Immature natural killer cell (primary cell): ENCODE results near the gene AR. TPM values are rescaled to one million over a fixed set of nuclear protein-coding genes. Genes with fewer than 3 reads are reported as not detected.

ENCODE experiments used
- DNase-seq, 3 donors: peaks; one replicate each; pipeline ENCODE4 v3.0.0; 2022; ENCODE audit warnings: mixed read lengths in 1 of 3
- H3K27ac Mint-ChIP-seq, 6 donors: one replicate each; pipeline ENCODE4 v1.8.0; 2020; ENCODE audit warnings: mixed read lengths in 6 of 6, mild to moderate bottlenecking in 5 of 6, inconsistent platforms in 4 of 6, moderate library complexity in 3 of 6
- H3K27me3 Mint-ChIP-seq, 3 donors: one replicate each; pipeline ENCODE4 v1.8.0; 2020 to 2021; ENCODE audit warnings: low read depth in 3 of 3, mild to moderate bottlenecking in 3 of 3, mixed read lengths in 3 of 3, moderate library complexity in 3 of 3, inconsistent platforms in 1 of 3
- H3K36me3 Mint-ChIP-seq, 3 donors: one replicate each; pipeline ENCODE4 v1.8.0; 2020; ENCODE audit warnings: mixed read lengths in 3 of 3, inconsistent platforms in 2 of 3, mild to moderate bottlenecking in 2 of 3
- H3K4me1 Mint-ChIP-seq, 2 donors: one replicate each; pipeline ENCODE4 v1.8.0; 2020; ENCODE audit warnings: inconsistent platforms in 2 of 2, mild to moderate bottlenecking in 2 of 2, mixed read lengths in 2 of 2, moderate library complexity in 1 of 2
- H3K4me3 Mint-ChIP-seq, 5 donors: one replicate each; pipeline ENCODE4 v1.8.0; 2020; ENCODE audit warnings: mild to moderate bottlenecking in 5 of 5, mixed read lengths in 5 of 5, inconsistent platforms in 3 of 5, moderate library complexity in 3 of 5
- H3K9me3 Mint-ChIP-seq, 6 donors: one replicate each; pipeline ENCODE4 v1.8.0; 2020; ENCODE audit warnings: mild to moderate bottlenecking in 6 of 6, mixed read lengths in 6 of 6, inconsistent platforms in 4 of 6, moderate library complexity in 3 of 6
- polyA plus RNA-seq, 3 donors: library from polyadenylated mRNA; unstranded; fragments of 300-500 nt; fragmentation: Illumina TruSeq; gene quantifications; one replicate each; pipeline ENCODE4 v1.2.3, GENCODE V29; 2021

The AR gene
- polyA plus RNA-seq, 3 donors from 2014 or later: 0.20 TPM; not detected in 2

DNA sequence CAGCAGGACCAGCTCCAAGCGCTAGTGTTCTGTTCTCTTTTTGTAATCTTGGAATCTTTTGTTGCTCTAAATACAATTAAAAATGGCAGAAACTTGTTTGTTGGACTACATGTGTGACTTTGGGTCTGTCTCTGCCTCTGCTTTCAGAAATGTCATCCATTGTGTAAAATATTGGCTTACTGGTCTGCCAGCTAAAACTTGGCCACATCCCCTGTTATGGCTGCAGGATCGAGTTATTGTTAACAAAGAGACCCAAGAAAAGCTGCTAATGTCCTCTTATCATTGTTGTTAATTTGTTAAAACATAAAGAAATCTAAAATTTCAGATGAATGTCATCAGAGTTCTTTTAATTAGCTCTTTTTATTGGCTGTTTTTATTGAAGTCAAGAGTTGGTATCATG lies 186.5 kb downstream of the AR start:
- H3K4me1 Mint-ChIP-seq: no peaks in the 10 kb centered on the region
- peaks cover 0 to 6% (median 0%) of the 10 kb centered on the region in 3 donors for H3K27me3 Mint-ChIP-seq
- no peaks in the 10 kb centered on the region for H3K9me3 Mint-ChIP-seq
- no peaks in the 10 kb centered on the region for H3K36me3 Mint-ChIP-seq
- H3K27ac Mint-ChIP-seq: no peak overlapping the region
- DNase-seq: no peak
- no peak overlapping the region for H3K4me3 Mint-ChIP-seq

DNA sequence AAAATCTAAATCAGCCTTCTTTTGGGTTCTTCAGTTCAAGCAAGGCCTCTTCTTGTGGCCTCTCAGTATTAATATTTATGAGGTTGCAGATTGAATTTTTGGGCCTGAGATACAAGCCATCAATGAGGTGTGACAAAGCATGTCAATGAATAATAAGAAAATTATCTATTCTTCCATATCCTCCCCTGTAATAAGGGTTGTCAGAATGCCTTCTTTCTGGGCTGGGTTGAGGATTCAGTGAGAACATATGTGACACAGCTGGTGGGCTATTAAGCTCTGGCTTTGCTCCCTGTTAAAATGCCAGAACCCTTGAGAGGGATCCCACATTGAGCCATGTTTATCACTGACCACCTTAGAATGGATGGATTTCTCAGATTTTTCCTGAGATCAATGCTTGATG lies 187.2 kb downstream of the AR start:
- Mint-ChIP-seq H3K27ac (no peak overlapping the region), H3K4me1 (no peaks in the 10 kb centered on the region), H3K27me3 (peaks cover 0 to 5% (median 0%) of the 10 kb centered on the region in 3 donors), H3K9me3 (no peaks in the 10 kb centered on the region), H3K36me3 (no peaks in the 10 kb centered on the region), H3K4me3 (no peak overlapping the region)
- DNase-seq: no peak

DNA sequence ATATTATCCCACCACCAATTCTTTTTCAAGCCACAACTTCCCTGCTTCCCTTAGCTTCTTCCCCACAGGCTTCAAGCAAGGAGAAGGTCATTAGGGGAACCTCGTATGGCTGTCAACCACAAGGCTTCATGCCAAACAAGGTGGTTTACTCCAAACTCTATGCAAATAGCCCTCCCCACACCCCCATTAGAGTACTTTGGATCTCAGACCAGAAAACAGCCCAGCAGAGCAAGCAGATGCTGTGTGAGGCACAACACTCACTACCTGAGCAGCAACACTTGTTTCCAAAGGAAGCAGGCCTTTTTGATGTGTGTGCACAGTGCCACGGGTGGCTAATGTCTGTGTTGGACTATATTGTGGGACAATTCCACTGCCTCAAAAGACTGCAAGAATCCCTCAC lies 189.0 kb downstream of the AR start:
- H3K36me3 Mint-ChIP-seq: no peaks in the 10 kb centered on the region
- H3K27ac Mint-ChIP-seq: no peak overlapping the region
- DNase-seq: no peak
- no peak overlapping the region for H3K4me3 Mint-ChIP-seq
- H3K4me1 Mint-ChIP-seq: no peaks in the 10 kb centered on the region
- no peaks in the 10 kb centered on the region for H3K9me3 Mint-ChIP-seq
- H3K27me3 Mint-ChIP-seq: peaks cover 0 to 5% (median 1%) of the 10 kb centered on the region in 3 donors

DNA sequence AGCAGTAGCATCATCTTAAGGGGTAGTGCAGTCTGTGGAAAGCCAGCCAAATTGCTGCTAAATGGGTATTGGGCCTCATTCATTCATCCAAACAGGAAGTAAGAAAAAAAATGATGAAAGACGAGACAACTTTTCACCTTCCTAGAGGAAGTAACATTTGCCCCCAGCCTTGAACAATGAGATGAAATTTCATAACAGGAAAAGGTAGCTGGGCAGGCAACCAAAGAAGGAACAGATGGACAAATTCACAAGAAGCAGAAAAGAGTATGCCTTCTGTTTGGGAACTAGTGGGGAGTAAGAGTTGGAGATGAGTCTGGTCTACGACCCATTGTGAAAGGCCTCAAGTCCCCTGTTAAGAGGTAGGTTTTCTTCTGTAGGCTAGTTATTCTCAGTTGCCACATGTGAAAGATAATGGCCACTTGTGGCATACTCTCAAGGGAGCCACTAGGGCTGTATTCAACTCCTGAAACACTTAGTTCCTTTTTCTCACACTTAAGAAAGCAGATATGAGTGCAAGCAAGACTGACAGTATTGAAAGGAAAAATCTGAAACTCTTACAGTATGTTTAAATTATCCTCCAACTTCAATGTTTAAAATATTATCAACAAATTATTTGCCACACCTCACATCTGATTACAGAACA lies 190.4 kb downstream of the AR start:
- Mint-ChIP-seq H3K27ac (no peak overlapping the region), H3K9me3 (no peaks in the 10 kb centered on the region), H3K4me3 (no peak overlapping the region), H3K27me3 (peaks cover 0 to 6% (median 1%) of the 10 kb centered on the region in 3 donors), H3K36me3 (no peaks in the 10 kb centered on the region), H3K4me1 (no peaks in the 10 kb centered on the region)
- DNase-seq: no peak

DNA sequence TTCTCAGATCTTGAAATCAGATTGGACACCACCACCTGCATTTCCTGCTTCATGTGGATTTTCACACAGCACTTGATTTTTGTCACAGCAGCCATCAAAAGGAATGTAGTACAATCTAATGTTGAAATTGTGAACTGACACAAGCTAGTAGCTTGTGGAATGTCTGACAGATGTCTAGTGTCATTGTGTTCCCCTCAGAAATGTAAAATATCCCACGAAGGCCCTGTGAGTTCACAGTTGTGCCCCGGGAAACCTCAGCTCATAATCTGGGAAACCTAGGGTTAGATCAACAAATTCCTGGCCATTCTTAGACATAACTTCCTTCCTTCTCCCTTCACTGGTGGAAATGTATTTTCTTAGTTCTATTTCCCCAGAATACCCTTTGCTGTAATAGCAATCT lies 205.7 kb downstream of the AR start:
- no peaks in the 10 kb centered on the region for H3K4me1 Mint-ChIP-seq
- peaks cover 0 to 2% (median 0%) of the 10 kb centered on the region in 3 donors for H3K27me3 Mint-ChIP-seq
- H3K4me3 Mint-ChIP-seq: no peak overlapping the region
- no peak for DNase-seq
- no peaks in the 10 kb centered on the region for H3K36me3 Mint-ChIP-seq
- no peak overlapping the region for H3K27ac Mint-ChIP-seq
- peaks cover 0 to 5% (median 0%) of the 10 kb centered on the region in 6 donors for H3K9me3 Mint-ChIP-seq

DNA sequence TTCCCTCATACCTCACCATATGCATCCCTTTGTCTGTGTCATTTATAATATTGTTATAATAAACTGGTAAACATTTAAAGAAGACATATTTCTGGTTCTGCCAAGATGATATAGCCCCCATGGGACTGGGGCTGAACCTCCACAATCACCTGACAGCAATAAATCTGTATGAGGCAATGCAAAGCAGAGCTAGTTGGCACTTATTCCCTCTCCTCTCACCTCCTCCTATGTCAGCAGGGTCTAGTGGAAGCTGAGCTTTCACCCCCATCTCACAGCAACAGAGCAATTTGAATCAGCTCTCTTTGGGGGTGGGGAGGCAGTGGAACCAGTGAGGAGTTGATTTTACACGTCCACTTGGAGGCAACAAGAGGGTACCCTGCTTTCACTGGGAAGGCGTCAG lies 206.9 kb downstream of the AR start:
- H3K9me3 Mint-ChIP-seq: peaks cover 0 to 6% (median 0%) of the 10 kb centered on the region in 6 donors
- H3K4me1 Mint-ChIP-seq: no peaks in the 10 kb centered on the region
- H3K36me3 Mint-ChIP-seq: no peaks in the 10 kb centered on the region
- no peak overlapping the region for H3K4me3 Mint-ChIP-seq
- no peak overlapping the region for H3K27ac Mint-ChIP-seq
- no peak for DNase-seq
- peaks cover 0 to 2% (median 0%) of the 10 kb centered on the region in 3 donors for H3K27me3 Mint-ChIP-seq

DNA sequence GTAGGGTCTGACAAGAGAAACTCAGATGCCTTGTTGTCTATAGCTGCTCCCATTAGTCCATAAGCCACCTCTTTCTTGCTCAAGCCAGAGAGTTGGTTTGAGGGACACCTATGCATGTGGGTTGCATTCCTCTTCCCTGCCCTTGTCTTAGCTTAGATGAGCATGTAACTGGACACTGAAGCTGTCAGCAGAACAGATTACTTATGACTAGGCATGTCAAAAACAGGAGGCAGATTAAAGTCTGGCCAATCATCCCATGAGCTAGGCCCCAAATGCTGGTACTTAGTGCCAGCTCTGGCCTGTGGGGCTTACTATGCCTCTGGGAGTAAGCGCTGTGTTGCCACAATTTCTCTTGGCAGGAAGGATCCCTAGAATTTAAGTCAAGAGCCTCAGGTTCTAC lies 215.2 kb downstream of the AR start:
- Mint-ChIP-seq H3K27ac (no peak overlapping the region), H3K36me3 (no peaks in the 10 kb centered on the region), H3K4me3 (no peak overlapping the region), H3K9me3 (peaks cover 0 to 2% (median 0%) of the 10 kb centered on the region in 6 donors), H3K27me3 (no peaks in the 10 kb centered on the region), H3K4me1 (no peaks in the 10 kb centered on the region)
- DNase-seq: no peak

DNA sequence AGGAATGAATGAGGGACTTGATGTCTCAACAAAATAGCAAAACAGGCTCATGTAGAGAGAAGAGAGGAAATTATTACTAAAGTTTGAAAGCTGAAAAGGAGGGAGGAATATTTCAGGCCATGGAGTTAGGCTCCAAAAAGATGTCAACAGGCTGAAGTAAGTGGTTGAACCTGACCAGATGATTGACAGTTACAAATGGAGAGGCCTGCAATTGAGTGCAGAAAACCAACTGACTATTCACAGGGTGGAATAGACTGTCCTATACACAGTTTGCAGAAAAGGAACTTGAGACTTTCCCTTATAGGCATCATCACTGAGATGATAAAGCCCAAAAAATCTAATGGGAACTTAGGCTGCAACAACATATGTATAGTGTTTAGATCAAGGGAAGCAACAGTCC lies 233.3 kb downstream of the AR start:
- DNase-seq: no peak
- Mint-ChIP-seq H3K36me3 (no peaks in the 10 kb centered on the region), H3K27me3 (peaks cover 2 to 4% (median 3%) of the 10 kb centered on the region in 3 donors), H3K4me1 (peaks cover 0 to 4% of the 10 kb centered on the region in 2 donors), H3K9me3 (peaks cover 0 to 8% (median 5%) of the 10 kb centered on the region in 6 donors), H3K27ac (no peak overlapping the region), H3K4me3 (no peak overlapping the region)

DNA sequence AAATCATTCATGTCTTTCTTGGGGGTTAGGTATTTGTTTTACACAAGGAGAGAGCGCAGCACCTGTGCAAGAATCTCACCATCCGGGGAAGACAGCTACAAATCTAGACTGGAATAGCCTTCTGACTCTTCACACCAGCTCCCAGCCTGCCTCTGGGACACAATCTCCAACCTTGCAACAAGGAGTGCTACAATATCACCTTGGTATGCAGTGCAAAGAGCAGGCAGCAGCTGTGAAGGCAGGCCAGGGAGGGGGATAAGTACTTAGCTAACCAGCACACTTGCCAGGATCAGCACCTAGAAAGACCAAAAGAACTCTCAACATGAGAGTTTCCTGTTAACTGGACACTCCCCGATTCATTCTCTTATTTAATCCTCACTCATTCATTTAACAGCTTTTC lies 235.3 kb downstream of the AR start:
- Mint-ChIP-seq H3K4me3 (no peak overlapping the region), H3K27me3 (peaks cover 1 to 6% (median 2%) of the 10 kb centered on the region in 3 donors), H3K9me3 (peaks cover 0 to 3% (median 0%) of the 10 kb centered on the region in 6 donors), H3K36me3 (no peaks in the 10 kb centered on the region), H3K27ac (no peak overlapping the region), H3K4me1 (peaks cover 0 to 4% of the 10 kb centered on the region in 2 donors)
- no peak for DNase-seq
